Skeletal muscle tissue (tissue), 4 donors: ENCODE data around the gene CORIN. TPM values are rescaled to one million over a fixed set of nuclear protein-coding genes. Genes with fewer than 3 reads are reported as not detected.

Source experiments
- H3K27ac ChIP-seq: one replicate; pipeline ENCODE4 v1.7.0; 2013; ENCODE audit warnings: mild to moderate bottlenecking, low read depth, low read length, inconsistent platforms
- H3K27me3 ChIP-seq, 3 donors: one replicate each; pipeline ENCODE4 v1.7.0; 2013; ENCODE audit warnings: low read length in 3 of 3; ENCODE audit not compliant: control insufficient read depth in 3 of 3, insufficient read depth in 3 of 3
- H3K36me3 ChIP-seq, 3 donors: one replicate each; pipeline ENCODE4 v1.7.0; 2013; ENCODE audit warnings: low read length in 3 of 3; ENCODE audit not compliant: control insufficient read depth in 3 of 3, insufficient read depth in 3 of 3
- H3K4me1 ChIP-seq, 3 donors: one replicate each; pipeline ENCODE4 v1.7.0; 2013; ENCODE audit warnings: low read length in 3 of 3, mild to moderate bottlenecking in 3 of 3; ENCODE audit not compliant: control insufficient read depth in 3 of 3, insufficient read depth in 3 of 3
- H3K4me3 ChIP-seq, 3 donors: one replicate each; pipeline ENCODE4 v1.7.0; 2013; ENCODE audit warnings: low read length in 3 of 3
- H3K9ac ChIP-seq, 3 donors: one replicate each; pipeline ENCODE4 v1.7.0; 2013; ENCODE audit warnings: low read length in 3 of 3, mild to moderate bottlenecking in 3 of 3, moderate library complexity in 2 of 3, low read depth in 1 of 3
- H3K9me3 ChIP-seq, 3 donors: one replicate each; pipeline ENCODE4 v1.7.0; 2013; ENCODE audit warnings: low read length in 3 of 3; ENCODE audit not compliant: control insufficient read depth in 3 of 3
- total RNA-seq: library from RNA; depleted of rRNA; stranded (reverse); fragments of >200 nt; gene quantifications from one replicate; pipeline ENCODE4 v1.2.3, GENCODE V29; 2014
- donor health status: Osteomylitis.

CORIN gene
- total RNA-seq, 1 donor from 2014 or later = 2.1 TPM

DNA sequence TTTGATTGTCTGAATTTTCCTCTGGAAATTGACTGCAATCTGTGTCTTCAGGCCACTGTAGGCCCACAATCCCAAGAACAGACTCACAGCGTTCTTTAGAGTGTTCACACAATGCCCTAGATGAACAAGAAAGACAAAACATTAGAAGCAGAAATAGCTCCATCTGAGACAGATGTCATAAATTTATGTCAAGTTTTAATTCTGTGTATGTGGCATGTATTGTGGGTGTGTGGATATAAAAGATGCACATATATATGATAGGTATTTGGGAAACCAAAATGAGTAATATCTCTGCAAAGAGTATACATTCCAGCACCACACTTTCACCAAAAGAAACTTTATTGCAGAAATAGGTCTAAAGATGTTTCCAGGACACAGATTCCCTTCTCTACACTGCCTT, 176.1 kb downstream of the CORIN start:
- Histone ChIP-seq H3K4me1 (no peaks in the 10 kb centered on the region), H3K9me3 (no peaks in the 10 kb centered on the region), H3K4me3 (no peak overlapping the region), H3K9ac (no peak overlapping the region), H3K36me3 (no peaks in the 10 kb centered on the region), H3K27ac (no peak overlapping the region), H3K27me3 (peaks cover 0 to 7% (median 0%) of the 10 kb centered on the region in 3 donors)

DNA sequence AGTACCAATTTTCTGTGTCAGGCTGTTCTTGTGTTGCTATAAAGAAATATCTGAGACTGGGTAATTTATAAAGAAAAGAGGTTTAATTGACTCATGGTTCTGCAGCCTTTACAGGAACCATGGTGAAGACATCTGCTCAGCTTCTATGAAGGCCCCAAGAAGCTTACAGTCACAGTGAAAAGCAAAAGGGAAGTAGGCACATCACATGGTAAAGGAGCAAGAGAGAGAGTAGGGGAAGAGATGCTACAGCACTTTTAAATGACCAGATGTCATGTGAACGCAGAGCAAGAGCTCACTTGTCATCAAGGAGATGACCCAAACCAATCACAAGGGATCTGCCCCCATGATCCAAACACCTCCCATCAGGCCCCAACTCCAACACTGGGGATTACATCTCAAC, 178.5 kb downstream of the CORIN start:
- H3K4me3 ChIP-seq = no peak overlapping the region
- H3K4me1 ChIP-seq = no peaks in the 10 kb centered on the region
- H3K36me3 ChIP-seq = no peaks in the 10 kb centered on the region
- H3K9ac ChIP-seq = no peak overlapping the region
- no peaks in the 10 kb centered on the region for H3K9me3 ChIP-seq
- no peaks in the 10 kb centered on the region for H3K27me3 ChIP-seq
- no peak overlapping the region for H3K27ac ChIP-seq

- no peaks in the 10 kb centered on the region for H3K27me3 ChIP-seq
- no peaks in the 10 kb centered on the region for H3K36me3 ChIP-seq
- H3K27ac ChIP-seq = no peak overlapping the region
- no peak overlapping the region for H3K9ac ChIP-seq
- no peaks in the 10 kb centered on the region for H3K9me3 ChIP-seq
- no peak overlapping the region for H3K4me3 ChIP-seq
- H3K4me1 ChIP-seq = no peaks in the 10 kb centered on the region
Measured at GRCh38 chr4:47654972-47655693, 182.7 kb downstream of the CORIN start.

- Histone ChIP-seq H3K4me3 (no peak overlapping the region), H3K27me3 (peaks cover 0 to 3% (median 0%) of the 10 kb centered on the region in 3 donors), H3K36me3 (no peaks in the 10 kb centered on the region), H3K4me1 (no peaks in the 10 kb centered on the region), H3K9me3 (no peaks in the 10 kb centered on the region), H3K27ac (no peak overlapping the region), H3K9ac (no peak overlapping the region)
Measured at GRCh38 chr4:47652092-47652491, 185.8 kb downstream of the CORIN start.

- peaks cover 0 to 3% (median 0%) of the 10 kb centered on the region in 3 donors for H3K27me3 ChIP-seq
- H3K36me3 ChIP-seq = no peaks in the 10 kb centered on the region
- H3K27ac ChIP-seq = no peak overlapping the region
- H3K9me3 ChIP-seq = no peaks in the 10 kb centered on the region
- no peak overlapping the region for H3K9ac ChIP-seq
- H3K4me1 ChIP-seq = no peaks in the 10 kb centered on the region
- no peak overlapping the region for H3K4me3 ChIP-seq
Measured at GRCh38 chr4:47651231-47651630, 186.6 kb downstream of the CORIN start.

DNA sequence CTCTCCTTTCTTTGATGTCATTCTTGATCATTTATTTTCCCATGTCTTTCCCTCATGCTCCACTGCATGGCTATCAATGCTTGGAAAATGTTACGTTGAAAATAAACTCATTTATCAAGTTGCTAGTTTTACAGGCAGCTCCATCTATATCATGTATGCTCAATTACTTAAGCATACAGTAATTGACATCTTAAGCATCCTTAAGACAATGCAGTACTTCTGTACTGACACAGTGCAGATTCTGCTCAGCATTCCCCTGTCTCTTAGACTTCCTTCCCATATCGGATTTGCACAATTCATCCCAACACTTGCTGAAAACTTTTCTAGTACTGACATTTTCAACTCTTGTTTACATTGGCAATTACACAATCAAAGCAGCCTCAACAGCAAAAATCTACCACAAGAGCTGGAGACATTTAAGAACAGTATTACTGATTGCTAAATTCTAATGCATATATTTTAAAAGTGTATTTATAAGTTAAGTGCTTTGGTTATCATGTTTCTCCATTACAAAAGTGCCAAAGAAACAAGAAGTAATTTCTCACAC, 187.2 kb downstream of the CORIN start:
- Histone ChIP-seq H3K36me3 (no peaks in the 10 kb centered on the region), H3K9me3 (no peaks in the 10 kb centered on the region), H3K27ac (no peak overlapping the region)

GRCh38 chr4:47647544-47647943, 190.3 kb downstream of the CORIN start:
- Histone ChIP-seq H3K36me3 (no peaks in the 10 kb centered on the region), H3K27me3 (peaks cover 0 to 3% (median 0%) of the 10 kb centered on the region in 3 donors), H3K9ac (no peak overlapping the region), H3K4me1 (no peaks in the 10 kb centered on the region), H3K9me3 (no peaks in the 10 kb centered on the region), H3K27ac (no peak overlapping the region), H3K4me3 (no peak overlapping the region)

More for the DNA sequence above, 187.2 kb downstream of the CORIN start:
- H3K9ac ChIP-seq = no peak overlapping the region
- H3K4me3 ChIP-seq = no peak overlapping the region
- H3K27me3 ChIP-seq = peaks cover 0 to 3% (median 0%) of the 10 kb centered on the region in 3 donors
- H3K4me1 ChIP-seq = no peaks in the 10 kb centered on the region

DNA sequence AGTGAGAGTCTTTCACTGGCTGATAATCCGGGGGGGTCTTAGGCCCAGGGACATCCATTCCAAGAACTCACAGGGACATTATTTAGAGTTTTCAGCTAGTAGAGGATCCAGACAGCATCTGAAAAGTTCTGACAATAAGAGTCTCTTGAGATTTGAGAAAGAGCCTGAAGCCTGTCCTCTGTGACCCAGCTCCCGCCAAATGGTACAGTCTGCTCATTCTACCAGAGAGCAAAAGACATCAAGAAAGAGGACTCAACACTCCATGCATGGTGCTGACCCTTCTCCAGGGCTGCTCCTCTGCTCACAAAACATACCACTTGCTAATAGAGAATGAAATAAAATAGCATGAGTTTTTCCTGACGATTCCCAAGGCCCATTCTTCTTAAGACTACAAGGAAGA, 190.8 kb downstream of the CORIN start:
- H3K9me3 ChIP-seq = no peaks in the 10 kb centered on the region
- peaks cover 0 to 3% (median 0%) of the 10 kb centered on the region in 3 donors for H3K27me3 ChIP-seq
- H3K27ac ChIP-seq = no peak overlapping the region
- H3K4me1 ChIP-seq = no peaks in the 10 kb centered on the region
- H3K9ac ChIP-seq = no peak overlapping the region
- no peak overlapping the region for H3K4me3 ChIP-seq
- no peaks in the 10 kb centered on the region for H3K36me3 ChIP-seq

- Histone ChIP-seq H3K27ac (no peak overlapping the region), H3K9me3 (no peaks in the 10 kb centered on the region), H3K4me1 (no peaks in the 10 kb centered on the region), H3K27me3 (peaks cover 0 to 3% (median 0%) of the 10 kb centered on the region in 3 donors), H3K36me3 (no peaks in the 10 kb centered on the region), H3K9ac (no peak overlapping the region), H3K4me3 (no peak overlapping the region)
Measured at GRCh38 chr4:47646372-47646771, 191.5 kb downstream of the CORIN start.

DNA sequence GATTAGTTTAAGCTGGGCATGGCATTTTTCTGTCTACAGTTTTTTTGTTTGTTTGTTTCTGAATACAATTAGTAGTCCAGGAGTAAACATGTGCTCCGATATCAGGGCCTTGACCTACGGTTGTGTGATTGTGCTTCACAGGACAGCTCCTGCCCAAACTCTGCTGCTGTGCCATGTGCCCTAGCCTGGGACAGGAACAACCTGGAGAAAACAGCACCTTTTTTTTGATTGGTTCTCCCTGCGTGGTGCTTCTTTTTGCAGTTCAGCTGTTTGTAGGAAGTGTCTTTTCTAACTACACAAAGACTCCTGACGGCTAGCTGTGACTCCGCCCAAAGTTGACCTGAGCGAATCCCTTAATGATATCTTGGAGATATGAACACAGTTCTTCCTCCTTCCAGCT, 194.0 kb downstream of the CORIN start:
- H3K27ac ChIP-seq = no peak overlapping the region
- H3K4me3 ChIP-seq = no peak overlapping the region
- H3K9me3 ChIP-seq = no peaks in the 10 kb centered on the region
- H3K27me3 ChIP-seq = peaks cover 0 to 3% (median 0%) of the 10 kb centered on the region in 3 donors
- H3K4me1 ChIP-seq = no peaks in the 10 kb centered on the region
- no peak overlapping the region for H3K9ac ChIP-seq
- H3K36me3 ChIP-seq = no peaks in the 10 kb centered on the region
